Right kidney (tissue), 1 donor: ENCODE data around the gene PKP3.

ENCODE experiments used
- DNase-seq: peaks from one replicate; pipeline ENCODE4 v3.0.0-alpha.2; 2016

Gene PKP3

GRCh38 chr11:444396-445144 is 50.6 kb downstream of the PKP3 start:
- DNase-seq: no peak

GRCh38 chr11:445765-446588 is 52.0 kb downstream of the PKP3 start:
- DNase-seq: peak; percentile 18

- no peak for DNase-seq
Measured at GRCh38 chr11:446891-447290, 52.9 kb downstream of the PKP3 start.

DNA sequence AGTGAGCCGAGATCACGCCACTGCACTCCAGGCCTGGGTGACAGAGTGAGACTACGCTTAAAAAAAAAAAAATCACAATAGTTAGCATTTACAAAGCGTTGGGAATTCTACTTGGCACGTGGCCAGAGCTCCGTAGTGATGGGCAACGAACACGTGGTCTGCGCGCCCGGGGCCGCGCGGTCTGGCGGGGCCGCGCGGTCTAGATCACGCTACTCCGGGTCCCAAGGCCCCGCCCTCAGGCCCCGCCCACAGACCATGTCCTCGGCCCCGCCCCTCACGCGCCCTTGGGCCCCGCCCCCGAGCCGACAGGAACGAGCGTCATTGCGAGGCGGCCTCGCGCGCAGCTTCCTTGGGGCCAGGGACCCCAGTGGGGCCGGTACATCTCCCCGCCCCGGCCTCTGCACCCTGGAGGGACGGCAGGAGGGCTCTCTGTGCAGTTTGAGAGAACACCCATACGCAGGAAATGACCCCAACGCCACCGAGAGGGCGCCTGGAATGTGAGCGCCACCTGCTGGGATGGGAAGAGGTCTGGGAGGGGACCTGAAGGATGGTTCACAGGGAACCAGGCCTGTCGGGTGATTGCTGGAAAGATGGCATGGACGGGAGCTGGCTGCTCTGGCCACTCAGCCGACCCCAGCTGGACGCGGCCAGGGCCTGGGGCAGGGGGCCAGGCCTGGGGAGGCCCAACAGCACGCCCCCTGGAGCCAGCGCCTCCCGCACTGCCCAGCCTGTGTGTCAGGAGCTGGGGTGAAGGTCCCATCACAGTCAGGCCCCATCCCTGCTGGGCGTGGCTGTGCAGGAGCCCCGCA is 54.1 kb downstream of the PKP3 start:
- DNase-seq: peak; percentile 95

- DNase-seq: peak; percentile 95
Measured at GRCh38 chr11:449889-450808, 56.1 kb downstream of the PKP3 start, which contains the start of gene PTDSS2. Gene PTDSS2, plus strand, starts transcription at chr11:450279. Its CDS starts 177 bp downstream, at chr11:450456.

- peak; percentile 63 for DNase-seq
Measured at GRCh38 chr11:450809-451451, 56.9 kb downstream of the PKP3 start.

- DNase-seq: no peak
Measured at GRCh38 chr11:451738-452137, 57.7 kb downstream of the PKP3 start.

DNA sequence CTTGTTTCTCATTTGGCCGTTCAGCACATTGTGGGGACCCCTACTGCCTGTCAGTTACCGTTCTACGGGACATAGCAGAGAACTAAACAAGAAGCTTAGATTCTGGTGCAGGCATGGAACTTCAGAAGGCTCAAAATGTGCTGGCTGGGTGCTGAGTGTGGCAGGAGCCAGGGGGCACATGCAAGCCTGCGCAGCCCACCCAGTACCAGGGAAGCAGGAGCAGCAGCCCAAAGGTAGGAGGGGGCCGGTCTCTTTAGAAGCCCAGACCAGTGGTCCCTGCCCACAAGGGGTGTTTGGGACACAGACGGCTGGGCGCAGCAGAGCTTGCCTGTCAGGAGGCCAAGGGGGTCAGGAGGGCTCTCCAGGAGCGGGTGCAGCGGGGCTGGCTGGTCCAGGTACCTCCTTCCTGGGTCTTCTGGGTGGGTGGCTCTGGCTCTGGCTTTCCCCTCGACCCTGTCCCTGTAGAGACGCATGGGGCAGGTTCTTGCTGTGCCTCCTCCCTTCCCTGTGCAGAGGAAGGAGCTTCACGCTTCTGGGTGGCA is 58.3 kb downstream of the PKP3 start:
- no peak for DNase-seq

GRCh38 chr11:452916-453527 is 59.0 kb downstream of the PKP3 start:
- no peak for DNase-seq

GRCh38 chr11:453564-453963 is 59.6 kb downstream of the PKP3 start:
- no peak for DNase-seq

GRCh38 chr11:454043-454442 is 60.0 kb downstream of the PKP3 start:
- DNase-seq: no peak
